CD4-positive, alpha-beta T cell (primary cell): ENCODE measurements around the gene SMIM38. TPM values are rescaled to one million over a fixed set of nuclear protein-coding genes. Genes with fewer than 3 reads are reported as not detected.
"Not testable (repeated sequence)": the region's sequence is repeated elsewhere in the genome, so short reads cannot be mapped to it uniquely, and the experiment has no call there.

Experiments used
- ATAC-seq: fragments of 200-7000 bp; cut with Tn5 transposase; one replicate; pipeline ENCODE4 v1.10.0; 2022; ENCODE audit warnings: mild to moderate bottlenecking; ENCODE audit not compliant: poor library complexity
- CTCF ChIA-PET: fragments of 350-600 bp; sonication (Branson Sonifier 250); formaldehyde crosslinking; loops from one replicate; lab custom pipeline; 2021; ENCODE audit warnings: antibody characterized with exemption, inconsistent platforms; lab: Charles Lee
- POLR2A ChIA-PET: fragments of 350-600 bp; sonication (Branson Sonifier 250); formaldehyde crosslinking; loops from one replicate; lab custom pipeline; 2021; ENCODE audit warnings: antibody characterized with exemption, inconsistent platforms; lab: Charles Lee
- DNase-seq, 14 experiments: peaks; one replicate each; pipeline ENCODE4 v3.0.0-alpha.2; 2013 to 2020; ENCODE audit warnings: mixed read lengths in 2 of 14
- H3K27ac ChIP-seq, 2 donors: one replicate each; pipeline versions ENCODE4 v1.5.1 to v1.7.0; 2013; ENCODE audit warnings: low read length in 2 of 2, low read depth in 1 of 2, mild to moderate bottlenecking in 1 of 2
- H3K27me3 ChIP-seq, 2 experiments: 1 replicate in 1 of 2; 2 replicates in 1 of 2; pipeline versions ENCODE4 v1.6.1 to v1.7.0; 2013; ENCODE audit warnings: low read length in 2 of 2, control low read depth in 1 of 2, mild to moderate bottlenecking in 1 of 2, moderate library complexity in 1 of 2; ENCODE audit not compliant: insufficient read depth in 2 of 2, control insufficient read depth in 1 of 2
- H3K36me3 ChIP-seq: one replicate; pipeline ENCODE4 v1.6.1; 2013; ENCODE audit warnings: low read length, control low read depth; ENCODE audit not compliant: insufficient read depth
- H3K4me1 ChIP-seq: one replicate; pipeline ENCODE4 v1.6.1; 2013; ENCODE audit warnings: low read length, control low read depth; ENCODE audit not compliant: insufficient read depth
- H3K4me3 ChIP-seq: one replicate; pipeline ENCODE4 v1.5.1; 2013; ENCODE audit warnings: mild to moderate bottlenecking, low read length, moderate library complexity
- H3K9me3 ChIP-seq, 2 experiments: 1 replicate in 1 of 2; 2 replicates in 1 of 2; pipeline versions ENCODE4 v1.6.1 to v1.7.0; 2013; ENCODE audit warnings: low read length in 2 of 2, mild to moderate bottlenecking in 2 of 2, control low read depth in 1 of 2, moderate library complexity in 1 of 2; ENCODE audit not compliant: control insufficient read depth in 1 of 2, insufficient read depth in 1 of 2
- H3K27ac Mint-ChIP-seq: one replicate; pipeline ENCODE4 v1.8.0; 2020; ENCODE audit warnings: mixed read lengths
- H3K27me3 Mint-ChIP-seq: one replicate; pipeline ENCODE4 v1.8.0; 2021; ENCODE audit warnings: mixed read lengths
- H3K36me3 Mint-ChIP-seq: one replicate; pipeline ENCODE4 v1.8.0; 2021; ENCODE audit warnings: low read depth, mixed read lengths
- H3K4me1 Mint-ChIP-seq: one replicate; pipeline ENCODE4 v1.8.0; 2021; ENCODE audit warnings: low read depth, mixed read lengths
- H3K4me3 Mint-ChIP-seq: one replicate; pipeline ENCODE4 v1.8.0; 2020; ENCODE audit warnings: mild to moderate bottlenecking, mixed read lengths
- H3K9me3 Mint-ChIP-seq: one replicate; pipeline ENCODE4 v1.8.0; 2020; ENCODE audit warnings: mixed read lengths
- intact Hi-C, 2 experiments: fragments of 100-400 bp; cut with DNase I in 1 of 2; cut with micrococcal nuclease in 1 of 2; formaldehyde crosslinking; loops; one replicate each; pipeline versions ENCODE4 v1.15.1 to v1.9.0; 2023 to 2025; cut with DNase I, micrococcal nuclease
- total RNA-seq, 174 experiments: library from RNA in 2 of 174; stranded (reverse) in 2 of 174; gene quantifications; one replicate each; pipeline ENCODE4 v1.2.3 and lab custom pipeline; 2021 to 2026
- TF ChIP-seq, protein P1 (sequence below): fragments of 200-600 bp; IDR thresholded peaks from one replicate; pipeline ENCODE4 v1.8.0; 2022; ENCODE audit warnings: antibody characterized with exemption, mild to moderate bottlenecking

SMIM38 gene
- total RNA-seq, 2 experiments from 2014 or later = 0.08 to 0.30 TPM

DNA sequence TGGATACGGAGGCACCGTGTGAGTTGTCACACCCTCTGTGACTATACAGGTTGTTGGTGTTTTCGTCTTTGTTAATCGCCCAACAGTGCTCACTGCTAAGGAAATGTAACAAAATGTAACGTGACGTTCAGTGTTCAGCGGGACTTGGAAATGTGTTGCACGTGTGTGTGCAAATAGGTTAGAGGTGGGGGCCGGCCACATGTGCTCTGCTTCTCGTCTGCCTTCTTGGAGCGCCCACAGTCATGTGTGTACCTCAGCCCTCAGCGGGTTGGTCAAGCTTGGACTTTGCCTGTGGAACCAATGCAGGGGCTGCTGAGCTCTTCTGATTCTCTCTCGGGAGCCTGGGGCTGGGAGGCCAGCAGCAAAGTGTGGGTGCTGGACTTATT, 7.4 kb upstream of the SMIM38 start:
- ATAC-seq = no peak
- Histone ChIP-seq H3K9me3 (peaks cover 9 to 18% of the 10 kb centered on the region in 2 experiments), H3K4me3 (no peak overlapping the region), H3K36me3 (no peaks in the 10 kb centered on the region), H3K4me1 (no peaks in the 10 kb centered on the region), H3K27ac (no peak overlapping the region), H3K27me3 (no peaks in the 10 kb centered on the region)
- DNase-seq = no peak
- Mint-ChIP-seq H3K4me3 (no peak overlapping the region), H3K27me3 (no peaks in the 10 kb centered on the region), H3K27ac (no peak overlapping the region), H3K9me3 (peaks cover 8% of the 10 kb centered on the region), H3K4me1 (no peaks in the 10 kb centered on the region), H3K36me3 (peaks cover 16% of the 10 kb centered on the region)
- ChIA-PET POLR2A (no interaction called here), CTCF (no interaction called here)
- TF ChIP-seq, protein P1, sequence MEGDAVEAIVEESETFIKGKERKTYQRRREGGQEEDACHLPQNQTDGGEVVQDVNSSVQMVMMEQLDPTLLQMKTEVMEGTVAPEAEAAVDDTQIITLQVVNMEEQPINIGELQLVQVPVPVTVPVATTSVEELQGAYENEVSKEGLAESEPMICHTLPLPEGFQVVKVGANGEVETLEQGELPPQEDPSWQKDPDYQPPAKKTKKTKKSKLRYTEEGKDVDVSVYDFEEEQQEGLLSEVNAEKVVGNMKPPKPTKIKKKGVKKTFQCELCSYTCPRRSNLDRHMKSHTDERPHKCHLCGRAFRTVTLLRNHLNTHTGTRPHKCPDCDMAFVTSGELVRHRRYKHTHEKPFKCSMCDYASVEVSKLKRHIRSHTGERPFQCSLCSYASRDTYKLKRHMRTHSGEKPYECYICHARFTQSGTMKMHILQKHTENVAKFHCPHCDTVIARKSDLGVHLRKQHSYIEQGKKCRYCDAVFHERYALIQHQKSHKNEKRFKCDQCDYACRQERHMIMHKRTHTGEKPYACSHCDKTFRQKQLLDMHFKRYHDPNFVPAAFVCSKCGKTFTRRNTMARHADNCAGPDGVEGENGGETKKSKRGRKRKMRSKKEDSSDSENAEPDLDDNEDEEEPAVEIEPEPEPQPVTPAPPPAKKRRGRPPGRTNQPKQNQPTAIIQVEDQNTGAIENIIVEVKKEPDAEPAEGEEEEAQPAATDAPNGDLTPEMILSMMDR = no peak
- intact Hi-C loops = no loop called here

DNA sequence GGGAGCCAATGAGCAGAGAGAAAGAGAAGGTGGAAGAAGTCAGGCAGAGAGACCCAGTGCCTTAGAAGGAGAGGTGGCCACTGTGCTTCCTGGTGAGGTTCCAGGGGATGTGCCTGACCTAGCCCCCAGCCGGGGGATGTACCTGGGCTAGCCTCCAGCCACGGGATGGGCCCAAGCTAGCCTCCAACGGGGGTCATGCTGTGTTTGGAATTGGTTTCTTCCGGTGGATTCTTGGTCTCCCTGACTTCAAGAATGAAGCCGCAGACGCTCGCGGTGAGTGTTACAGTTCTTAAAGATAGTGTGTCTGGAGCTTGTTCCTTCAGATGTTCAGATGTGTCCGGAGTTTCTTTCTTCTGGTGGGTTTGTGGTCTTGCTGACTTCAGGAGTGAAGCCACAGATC, 6.9 kb upstream of the SMIM38 start:
- Mint-ChIP-seq H3K4me3 (no peak overlapping the region), H3K9me3 (peaks cover 8% of the 10 kb centered on the region), H3K27ac (no peak overlapping the region), H3K4me1 (no peaks in the 10 kb centered on the region), H3K27me3 (no peaks in the 10 kb centered on the region), H3K36me3 (peaks cover 16% of the 10 kb centered on the region)
- Histone ChIP-seq H3K4me1 (no peaks in the 10 kb centered on the region), H3K36me3 (no peaks in the 10 kb centered on the region), H3K9me3 (peaks cover 9 to 18% of the 10 kb centered on the region in 2 experiments), H3K4me3 (no peak overlapping the region), H3K27ac (no peak overlapping the region), H3K27me3 (no peaks in the 10 kb centered on the region)
- no peak for DNase-seq
- ChIA-PET CTCF (no interaction called here), POLR2A (no interaction called here)
- intact Hi-C loops = no loop called here
- TF ChIP-seq, protein P1 = no peak
- no peak for ATAC-seq

DNA sequence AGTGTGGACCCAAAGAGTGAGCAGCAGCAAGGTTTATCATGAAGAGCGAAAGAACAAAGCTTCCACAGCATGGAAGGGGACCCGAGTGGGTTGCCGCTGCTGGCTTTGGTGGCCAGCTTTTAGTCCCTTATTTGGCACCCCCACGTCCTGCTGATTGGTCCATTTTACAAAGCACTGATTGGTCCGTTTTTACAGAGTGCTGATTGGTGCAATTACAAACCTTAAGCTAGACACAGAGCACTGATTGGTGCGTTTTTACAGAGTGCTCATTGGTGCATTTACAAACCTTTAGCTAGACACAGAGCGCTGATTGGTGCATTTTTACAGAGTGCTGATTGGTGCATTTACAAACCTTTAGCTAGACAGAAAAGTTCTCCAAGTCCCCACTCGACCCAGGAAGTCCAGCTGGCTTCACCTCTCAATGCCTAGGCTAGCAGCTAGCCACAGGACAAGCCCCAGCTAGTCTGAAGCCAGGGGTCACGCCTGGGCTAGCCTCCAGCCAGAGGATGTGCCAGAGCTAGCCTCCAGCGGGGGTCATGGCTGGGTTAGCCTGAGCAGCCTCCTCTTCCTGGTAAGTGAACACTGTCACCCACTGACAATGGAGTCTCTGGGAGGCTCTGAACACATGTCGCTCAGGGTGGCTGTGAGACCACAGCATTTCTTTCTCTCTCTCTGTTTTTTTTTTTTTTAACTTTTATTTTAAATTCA, 6.2 kb upstream of the SMIM38 start:
- H3K36me3 Mint-ChIP-seq = peaks cover 16% of the 10 kb centered on the region
- H3K9me3 Mint-ChIP-seq, POLR2A ChIA-PET, DNase-seq, H3K4me3 ChIP-seq, H3K36me3 ChIP-seq, ATAC-seq, H3K27me3 ChIP-seq, intact Hi-C loops, H3K4me1 Mint-ChIP-seq, H3K27ac Mint-ChIP-seq, H3K4me1 ChIP-seq, CTCF ChIA-PET, H3K4me3 Mint-ChIP-seq, H3K27ac ChIP-seq, H3K27me3 Mint-ChIP-seq: not testable (repeated sequence)
- H3K9me3 ChIP-seq = peaks cover 9 to 18% of the 10 kb centered on the region in 2 experiments

DNA sequence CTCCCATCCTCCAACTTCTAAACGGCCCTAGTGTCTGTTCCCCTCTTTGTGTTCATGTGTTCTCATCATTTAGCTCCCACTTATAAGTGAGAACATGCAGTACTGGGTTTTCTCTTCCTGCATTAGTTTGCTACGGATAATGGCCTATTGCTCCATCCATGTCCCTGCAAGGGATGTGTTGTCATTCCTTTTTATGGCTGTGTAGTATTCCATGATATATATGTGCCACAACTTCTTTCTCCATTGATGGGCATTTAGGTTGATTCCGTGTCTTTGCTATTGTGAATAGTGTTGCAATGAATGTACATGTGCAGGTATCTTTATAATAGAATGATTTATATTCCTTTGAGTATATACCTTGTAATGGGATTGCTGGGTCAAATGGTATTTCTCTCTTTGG, 5.6 kb upstream of the SMIM38 start:
- no peaks in the 10 kb centered on the region for H3K4me1 ChIP-seq
- Mint-ChIP-seq H3K36me3 (peaks cover 12% of the 10 kb centered on the region), H3K27me3 (no peaks in the 10 kb centered on the region), H3K4me1 (no peaks in the 10 kb centered on the region), H3K9me3 (peaks cover 8% of the 10 kb centered on the region), H3K27ac (no peak overlapping the region), H3K4me3 (no peak overlapping the region)
- TF ChIP-seq, protein P1 = no peak
- H3K27ac ChIP-seq = no peak overlapping the region
- ATAC-seq = no peak
- no peaks in the 10 kb centered on the region for H3K27me3 ChIP-seq
- H3K36me3 ChIP-seq = no peaks in the 10 kb centered on the region
- peaks cover 9 to 18% of the 10 kb centered on the region in 2 experiments for H3K9me3 ChIP-seq
- H3K4me3 ChIP-seq = no peak overlapping the region
- intact Hi-C loops = no loop called here
- CTCF ChIA-PET = no interaction called here
- POLR2A ChIA-PET = no interaction called here
- DNase-seq = no peak
